Fibroblast of lung (primary cell): ENCODE data around the gene IL23A.

Experiments
- CTCF ChIP-seq, 2 donors: IDR thresholded peaks in 1 of 2; conservative IDR thresholded peaks in 1 of 2; 1 replicate in 1 of 2; 2 replicates in 1 of 2; pipeline ENCODE4 v1.5.1; 2011 to 2012; ENCODE audit warnings: low read length in 2 of 2, control low read depth in 1 of 2, inconsistent platforms in 1 of 2, low read depth in 1 of 2, mild to moderate bottlenecking in 1 of 2
- EZH2 ChIP-seq: IDR thresholded peaks from 2 replicates; pipeline ENCODE4 v1.5.1; 2012; ENCODE audit warnings: low read length, control low read depth, mild to moderate bottlenecking; ENCODE audit errors: missing control alignments

GRCh38 chr12:56377989-56378316 lies 39.3 kb downstream of the IL23A start:
- TF ChIP-seq CTCF (conservative IDR thresholded peaks at IDR 0.05 in 1 of 2, IDR thresholded peaks at IDR 0.05 in 1 of 2; ENCODE audit: low read depth in 1 of 2, low read length in 2 of 2) (no peak), EZH2 (no peak)
